HepG2 (cell line): ENCODE results near the gene MRFAP1. TPM values are rescaled to one million over a fixed set of nuclear protein-coding genes. Genes with fewer than 3 reads are reported as not detected.

ENCODE experiments used
- ATAC-seq: fragments of 200-7000 bp; cut with Tn5 transposase; 3 replicates; pipeline ENCODE4 v1.9.1; 2020; ENCODE audit warnings: mild to moderate bottlenecking, moderate library complexity
- BruUV-seq: library from RNA; stranded (reverse); fragments of 400-500 nt; replicated peaks from 2 replicates; lab custom pipeline; 2021; lab: Mats Ljungman, UMichigan
- CTCF ChIA-PET: fragments of 300-600 bp; formaldehyde crosslinking; extraction: SDS; loops from one replicate; lab custom pipeline; 2021; ENCODE audit warnings: low total read pairs, inconsistent platforms, low intra/inter-chr PET ratio; lab: Yijun Ruan, JAX
- POLR2A ChIA-PET: fragments of 350-600 bp; sonication (Branson Sonifier 250); formaldehyde crosslinking; loops from one replicate; lab custom pipeline; 2020; ENCODE audit warnings: antibody characterized with exemption, inconsistent platforms; lab: Yijun Ruan, JAX
- DNase-seq: peaks from one replicate; pipeline ENCODE4 v3.0.0-alpha.2; 2015; ENCODE audit warnings: low spot score
- FAIRE-seq: peaks from 3 replicates; lab custom pipeline; 2011; peaks lifted over from hg19 to GRCh38; lab: Jason Lieb, UNC
- H2AFZ ChIP-seq: one replicate; pipeline ENCODE4 v1.6.1; 2011; ENCODE audit warnings: low read length, inconsistent platforms
- H3K27ac ChIP-seq: fragments of 300-600 bp; 3 replicates; pipeline ENCODE4 v1.8.0; 2011; ENCODE audit warnings: mixed run types, mild to moderate bottlenecking, mixed read lengths, low read length, inconsistent platforms; ENCODE audit not compliant: insufficient read depth; ENCODE audit errors: extremely low read length
- H3K27me3 ChIP-seq, 2 experiments: fragments of 200-600 bp in 1 of 2; 2 replicates in 1 of 2; 3 replicates in 1 of 2; pipeline versions ENCODE4 v1.6.0 to v1.8.0; 2011; ENCODE audit warnings: low read length in 2 of 2, mild to moderate bottlenecking in 2 of 2, moderate library complexity in 2 of 2, inconsistent platforms in 1 of 2; ENCODE audit not compliant: insufficient read depth in 2 of 2, control insufficient read depth in 1 of 2
- H3K36me3 ChIP-seq, 2 experiments: fragments of 200-600 bp in 1 of 2; replicated peaks in 1 of 2; 2 replicates in 1 of 2; 3 replicates in 1 of 2; pipeline versions ENCODE4 v1.5.1 to v1.8.0; 2011; ENCODE audit warnings: low read length in 2 of 2, inconsistent platforms in 1 of 2; ENCODE audit not compliant: insufficient read depth in 2 of 2, control insufficient read depth in 1 of 2
- H3K4me1 ChIP-seq: 2 replicates; pipeline ENCODE4 v1.5.1; 2012; ENCODE audit warnings: low read length, inconsistent platforms; ENCODE audit not compliant: insufficient read depth
- H3K4me2 ChIP-seq: 2 replicates; pipeline ENCODE4 v1.6.0; 2011; ENCODE audit warnings: low read depth, low read length, inconsistent platforms
- H3K4me3 ChIP-seq, 3 experiments: fragments of 200-600 bp in 1 of 3; sonication (generic), shearing (Covaris generic) in 1 of 3; replicated peaks in 1 of 3; 2 replicates each; pipeline ENCODE4 v1.5.1; 2011 to 2016; ENCODE audit warnings: low read length in 3 of 3, inconsistent platforms in 2 of 3, low read depth in 2 of 3, mild to moderate bottlenecking in 2 of 3, control low read depth in 1 of 3, mixed read lengths in 1 of 3; ENCODE audit not compliant: insufficient read depth in 1 of 3
- H3K79me2 ChIP-seq: one replicate; pipeline ENCODE4 v1.6.1; 2011; ENCODE audit warnings: low read length, inconsistent platforms; ENCODE audit not compliant: insufficient read depth
- H3K9ac ChIP-seq: 2 replicates; pipeline ENCODE4 v1.6.0; 2011; ENCODE audit warnings: mild to moderate bottlenecking, low read depth, low read length, inconsistent platforms; ENCODE audit not compliant: insufficient read depth
- H3K9me3 ChIP-seq: 2 replicates; pipeline ENCODE4 v1.5.1; 2012; ENCODE audit warnings: mild to moderate bottlenecking, low read length
- H4K20me1 ChIP-seq: 2 replicates; pipeline ENCODE4 v1.6.0; 2011; ENCODE audit warnings: inconsistent platforms, mild to moderate bottlenecking, low read length, moderate library complexity; ENCODE audit not compliant: insufficient read depth
- KAT7 ChIP-seq: IDR thresholded peaks from 2 replicates; pipeline ENCODE4 v1.6.1; 2018; ENCODE audit warnings: borderline replicate concordance, missing compliant biosample characterization
- NFE2L2 ChIP-seq: fragments of 150-350 bp; IDR thresholded peaks from 2 replicates; pipeline ENCODE4 v1.6.1; 2014; ENCODE audit warnings: low read length
- SOX6 ChIP-seq, 2 experiments: fragments of 450-650 bp in 1 of 2; sonication (generic) in 1 of 2; formaldehyde crosslinking in 1 of 2; IDR thresholded peaks; 2 replicates each; pipeline versions ENCODE4 v1.4.0 to v1.6.1; 2017 to 2020; ENCODE audit warnings: antibody characterized with exemption in 1 of 2, mild to moderate bottlenecking in 1 of 2, missing genetic modification reagents in 1 of 2
- STAT5B ChIP-seq: sonication (generic); formaldehyde crosslinking; IDR thresholded peaks from 2 replicates; pipeline ENCODE4 v1.4.0; 2020; ENCODE audit warnings: missing genetic modification reagents
- ZNF558 ChIP-seq: sonication (generic); formaldehyde crosslinking; IDR thresholded peaks from 2 replicates; pipeline ENCODE4 v1.9.0; 2022; ENCODE audit warnings: mild to moderate bottlenecking, missing genetic modification reagents, borderline replicate concordance
- ZNF674 ChIP-seq: sonication (generic); formaldehyde crosslinking; IDR thresholded peaks from 2 replicates; pipeline ENCODE4 v1.5.0; 2020; ENCODE audit warnings: low read depth, mild to moderate bottlenecking, missing genetic modification reagents
- ZSCAN9 ChIP-seq: IDR thresholded peaks from 2 replicates; pipeline ENCODE4 v1.6.1; 2016; ENCODE audit warnings: borderline replicate concordance
- WGBS: methylation state at CpG from one replicate; pipeline ENCODE4 v1.1.6; 2017; ENCODE audit warnings: low lambda C conversion rate; 5-methylcytosine and 5-hydroxymethylcytosine counted together
- in situ Hi-C: cut with HindIII; loops from 2 replicates; pipeline ENCODE4 v1.10.0; 2017; ENCODE audit warnings: low pct_unique_long_range_greater_than_20kb; ENCODE audit not compliant: extremely low pct_ligation_motif_present
- intact Hi-C: fragments of 100-400 bp; cut with micrococcal nuclease; formaldehyde crosslinking; loops from one replicate; pipeline ENCODE4 v1.10.0; 2022; ENCODE audit not compliant: unreplicated experiment
- polyA plus RNA-seq, 8 experiments: library from polyadenylated mRNA; depleted of rRNA in 3 of 8; stranded (reverse) in 7 of 8; unstranded in 1 of 8; fragments of >200 nt; fragmentation: Illumina TruSeq in 4 of 8; extraction: Trizol in 4 of 8; gene quantifications; 2 replicates each; pipeline versions ENCODE4 v1.2.1 to v1.2.3, GENCODE V29; 2011 to 2016; ENCODE audit warnings: low read depth in 4 of 8, missing spikeins in 1 of 8, mixed read lengths in 1 of 8; ENCODE audit not compliant: insufficient read depth in 1 of 8
- total RNA-seq, 5 experiments: library from RNA; depleted of rRNA; stranded (reverse); fragments of >200 nt; fragmentation: Illumina TruSeq; extraction: Trizol; gene quantifications; 2 replicates each; pipeline ENCODE4 v1.2.3, GENCODE V29; 2016; ENCODE audit warnings: low read depth in 1 of 5
- TF ChIP-seq, protein P1 (sequence below): IDR thresholded peaks from 2 replicates; pipeline ENCODE4 v1.6.1; 2016; ENCODE audit warnings: control low read depth

Gene MRFAP1
- total and polyA plus RNA-seq, 2 of the 13 experiments (the other 11 are each of a cell fraction or from before 2014, with no cell fraction given): 112 to 158 TPM

DNA sequence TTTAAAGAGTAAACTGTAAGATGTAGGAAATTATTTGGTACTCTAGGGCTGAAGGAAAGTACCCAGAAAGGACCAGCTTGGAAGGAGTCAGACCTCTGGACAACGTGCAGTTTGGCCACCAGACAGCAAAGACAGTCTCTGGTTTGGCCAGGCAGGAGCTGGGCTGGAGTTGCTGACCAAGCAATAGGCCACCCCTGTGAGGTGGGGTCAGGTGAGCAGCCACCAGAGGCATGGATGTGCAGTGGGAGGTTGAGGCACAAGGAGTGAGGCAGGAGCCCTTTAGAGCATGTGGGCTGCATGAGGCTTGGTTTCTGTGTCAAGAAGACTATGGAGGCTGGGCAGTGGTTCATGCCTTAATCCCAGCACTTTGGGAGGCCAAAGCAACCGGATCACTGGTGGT is 17.7 kb upstream of the MRFAP1 start:
- no peak overlapping the region for H3K4me3 ChIP-seq
- no peaks in the 10 kb centered on the region for H4K20me1 ChIP-seq
- no peak overlapping the region for H3K9ac ChIP-seq
- H3K79me2 ChIP-seq: no peaks in the 10 kb centered on the region
- H3K4me2 ChIP-seq: no peak overlapping the region
- CTCF ChIA-PET: no interaction called here
- H2AFZ ChIP-seq: no peak overlapping the region
- no peaks in the 10 kb centered on the region; a peak in 1 of 5 replicates for H3K27me3 ChIP-seq
- POLR2A ChIA-PET: no interaction called here
- no peaks in the 10 kb centered on the region for H3K9me3 ChIP-seq
- 85% methylated on average over 2 of the region's 2 CpGs for WGBS
- ATAC-seq (no peak), FAIRE-seq (no peak), DNase-seq (no peak)
- no peaks in the 10 kb centered on the region for H3K36me3 ChIP-seq
- peaks cover 19% of the 10 kb centered on the region for H3K4me1 ChIP-seq
- BruUV-seq: no TSS peak
- in situ Hi-C loops (no loop called here), intact Hi-C loops (loop anchor here (10.0 kb wide), 1 partner anchor 62 kb away; no protein-coding TSS in a partner anchor)
- TF ChIP-seq STAT5B (CRISPR knock-in tag) (no peak), SOX6 (IDR thresholded peaks at IDR 0.05) (no peak), SOX6 (CRISPR knock-in tag; IDR thresholded peaks at IDR 0.05) (no peak), NFE2L2 (no peak), KAT7 (CRISPR knock-in tag) (no peak), ZSCAN9 (CRISPR knock-in tag) (no peak)
- no peak overlapping the region for H3K27ac ChIP-seq

DNA sequence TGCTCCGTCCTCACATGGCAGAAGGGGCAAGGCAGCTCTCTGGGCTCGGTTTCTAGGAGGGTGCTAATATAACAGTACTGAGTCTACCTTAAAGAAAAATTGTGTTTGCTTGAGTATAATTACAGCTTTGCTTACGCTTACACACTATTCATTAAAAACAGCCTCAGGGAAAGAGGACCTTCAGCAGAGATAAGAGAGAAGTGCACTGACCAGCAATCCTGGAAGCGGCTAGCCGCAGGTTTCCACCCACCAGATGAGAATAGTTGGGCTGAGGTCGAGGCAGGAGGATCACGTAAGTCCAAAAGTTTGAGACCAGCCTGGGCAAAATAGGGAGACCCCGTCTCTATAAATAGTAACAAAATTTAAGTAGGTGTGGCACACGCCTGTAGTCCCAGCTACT is 15.2 kb upstream of the MRFAP1 start:
- no peak overlapping the region for H3K4me3 ChIP-seq
- CTCF ChIA-PET: no interaction called here
- H2AFZ ChIP-seq: no peak overlapping the region
- in situ Hi-C loops (no loop called here), intact Hi-C loops (loop anchor here (10.0 kb wide), 1 partner anchor 60 kb away; no protein-coding TSS in a partner anchor)
- H4K20me1 ChIP-seq: no peaks in the 10 kb centered on the region
- TF ChIP-seq ZNF558 (CRISPR knock-in tag) (no peak), ZNF674 (CRISPR knock-in tag) (no peak)
- TF ChIP-seq, protein P1, sequence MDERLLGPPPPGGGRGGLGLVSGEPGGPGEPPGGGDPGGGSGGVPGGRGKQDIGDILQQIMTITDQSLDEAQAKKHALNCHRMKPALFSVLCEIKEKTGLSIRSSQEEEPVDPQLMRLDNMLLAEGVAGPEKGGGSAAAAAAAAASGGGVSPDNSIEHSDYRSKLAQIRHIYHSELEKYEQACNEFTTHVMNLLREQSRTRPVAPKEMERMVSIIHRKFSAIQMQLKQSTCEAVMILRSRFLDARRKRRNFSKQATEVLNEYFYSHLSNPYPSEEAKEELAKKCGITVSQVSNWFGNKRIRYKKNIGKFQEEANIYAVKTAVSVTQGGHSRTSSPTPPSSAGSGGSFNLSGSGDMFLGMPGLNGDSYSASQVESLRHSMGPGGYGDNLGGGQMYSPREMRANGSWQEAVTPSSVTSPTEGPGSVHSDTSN: no peak
- 95% methylated on average over 9 of the region's 9 CpGs for WGBS
- no peak overlapping the region for H3K27ac ChIP-seq
- H3K36me3 ChIP-seq: no peaks in the 10 kb centered on the region
- ATAC-seq (no peak), DNase-seq (no peak), FAIRE-seq (no peak)
- H3K79me2 ChIP-seq: no peaks in the 10 kb centered on the region
- H3K4me1 ChIP-seq: peaks cover 27% of the 10 kb centered on the region
- no TSS peak for BruUV-seq
- no peaks in the 10 kb centered on the region for H3K9me3 ChIP-seq
- no peak overlapping the region for H3K4me2 ChIP-seq
- no peak overlapping the region for H3K9ac ChIP-seq
- no peaks in the 10 kb centered on the region; a peak in 1 of 5 replicates for H3K27me3 ChIP-seq
- POLR2A ChIA-PET: no interaction called here
